Thoracic aorta (tissue), 2 donors: ENCODE measurements around the gene RAB36. TPM values are rescaled to one million over a fixed set of nuclear protein-coding genes. Genes with fewer than 3 reads are reported as not detected.

Experiments
- ATAC-seq: fragments of 150-250 bp; one replicate; pipeline ENCODE4 v1.8.0; 2017; ENCODE audit warnings: low read depth; ENCODE audit not compliant: insufficient number of reproducible peaks, low FRiP score
- DNase-seq: peaks from one replicate; pipeline ENCODE4 v3.0.0-alpha.2; 2020; ENCODE audit warnings: low spot score
- H3K27ac ChIP-seq, 2 donors: fragments of 200-600 bp; sonication (generic); 1 replicate in 1 of 2; 2 replicates in 1 of 2; pipeline ENCODE4 v1.5.1; 2016; ENCODE audit warnings: mild to moderate bottlenecking in 2 of 2, moderate library complexity in 2 of 2
- H3K27me3 ChIP-seq: fragments of 200-600 bp; sonication (generic); replicated peaks from 2 replicates; pipeline ENCODE4 v1.6.0; 2016; ENCODE audit warnings: mild to moderate bottlenecking; ENCODE audit not compliant: insufficient read depth
- H3K36me3 ChIP-seq: fragments of 200-600 bp; sonication (generic); one replicate; pipeline ENCODE4 v1.5.1; 2016
- H3K4me1 ChIP-seq, 2 donors: fragments of 200-600 bp; sonication (generic); 1 replicate in 1 of 2; 2 replicates in 1 of 2; pipeline versions ENCODE4 v1.5.1 to v1.6.0; 2016; ENCODE audit warnings: low read depth in 2 of 2, mild to moderate bottlenecking in 1 of 2; ENCODE audit not compliant: control insufficient read depth in 1 of 2
- H3K4me3 ChIP-seq: fragments of 200-600 bp; sonication (generic); 2 replicates; pipeline ENCODE4 v1.5.1; 2016; ENCODE audit warnings: mild to moderate bottlenecking
- H3K9me3 ChIP-seq: fragments of 200-600 bp; sonication (generic); 2 replicates; pipeline ENCODE4 v1.5.1; 2016
- total RNA-seq, 2 donors: library from RNA; depleted of rRNA; stranded (reverse); fragments of >200 nt; gene quantifications; one replicate each; pipeline versions ENCODE4 v1.1.0 to v1.2.3, GENCODE V29; 2016
- TF ChIP-seq, protein P1 (sequence below): fragments of 200-600 bp; sonication (generic); IDR thresholded peaks from one replicate; pipeline ENCODE4 v1.5.1; 2019; ENCODE audit warnings: antibody characterized with exemption

Gene RAB36
- total RNA-seq, 2 donors from 2014 or later = 3.5 to 4.5 TPM

DNA sequence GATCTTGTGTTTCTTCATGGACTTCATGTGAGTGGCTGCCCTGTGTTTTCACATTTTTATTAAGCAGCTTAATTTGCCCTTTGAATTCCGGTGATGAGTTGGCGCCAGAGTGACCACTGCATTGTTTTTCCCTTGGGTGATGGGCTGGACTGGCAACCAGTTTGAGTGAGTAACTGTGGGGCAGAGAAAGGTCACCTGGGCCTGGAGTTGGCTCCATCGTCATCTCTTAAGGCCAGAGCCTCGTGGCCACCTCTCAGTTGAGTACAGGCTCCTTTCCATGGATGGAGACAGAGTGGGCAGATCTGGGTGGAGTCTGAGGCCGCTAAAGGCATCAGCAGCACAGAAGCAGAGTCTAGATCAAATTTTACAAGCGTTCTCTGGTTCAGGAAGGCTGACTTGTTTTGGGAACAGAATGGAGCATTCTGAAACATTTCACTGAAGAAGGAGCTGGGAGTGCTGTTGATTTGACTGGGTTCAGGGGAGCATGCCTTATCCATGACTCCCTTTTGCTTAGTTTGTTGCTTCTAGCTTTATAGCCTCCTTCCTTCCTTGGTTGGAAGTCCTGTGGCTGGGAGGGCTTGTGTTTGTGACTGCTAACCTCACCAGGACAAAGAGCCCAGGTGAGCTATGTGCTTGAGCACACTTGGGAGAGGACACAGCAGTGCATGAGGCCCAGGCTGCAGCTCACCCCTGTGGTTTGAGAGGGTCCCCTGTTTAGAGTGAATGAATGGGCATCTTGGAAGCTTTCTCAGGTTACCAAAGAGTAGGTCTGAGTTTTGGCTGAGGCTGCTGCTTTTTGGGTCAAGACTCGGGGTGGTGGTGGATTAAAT, 42.8 kb downstream of the RAB36 start:
- H3K4me3 ChIP-seq = no peak overlapping the region
- peak overlapping the region in 1 of 2 donors; percentile 47 for H3K27ac ChIP-seq
- DNase-seq = no peak
- peaks cover 26 to 55% of the 10 kb centered on the region in 2 donors for H3K4me1 ChIP-seq
- no peaks in the 10 kb centered on the region for H3K9me3 ChIP-seq
- H3K27me3 ChIP-seq = no peaks in the 10 kb centered on the region
- no peak for ATAC-seq
- TF ChIP-seq, protein P1, sequence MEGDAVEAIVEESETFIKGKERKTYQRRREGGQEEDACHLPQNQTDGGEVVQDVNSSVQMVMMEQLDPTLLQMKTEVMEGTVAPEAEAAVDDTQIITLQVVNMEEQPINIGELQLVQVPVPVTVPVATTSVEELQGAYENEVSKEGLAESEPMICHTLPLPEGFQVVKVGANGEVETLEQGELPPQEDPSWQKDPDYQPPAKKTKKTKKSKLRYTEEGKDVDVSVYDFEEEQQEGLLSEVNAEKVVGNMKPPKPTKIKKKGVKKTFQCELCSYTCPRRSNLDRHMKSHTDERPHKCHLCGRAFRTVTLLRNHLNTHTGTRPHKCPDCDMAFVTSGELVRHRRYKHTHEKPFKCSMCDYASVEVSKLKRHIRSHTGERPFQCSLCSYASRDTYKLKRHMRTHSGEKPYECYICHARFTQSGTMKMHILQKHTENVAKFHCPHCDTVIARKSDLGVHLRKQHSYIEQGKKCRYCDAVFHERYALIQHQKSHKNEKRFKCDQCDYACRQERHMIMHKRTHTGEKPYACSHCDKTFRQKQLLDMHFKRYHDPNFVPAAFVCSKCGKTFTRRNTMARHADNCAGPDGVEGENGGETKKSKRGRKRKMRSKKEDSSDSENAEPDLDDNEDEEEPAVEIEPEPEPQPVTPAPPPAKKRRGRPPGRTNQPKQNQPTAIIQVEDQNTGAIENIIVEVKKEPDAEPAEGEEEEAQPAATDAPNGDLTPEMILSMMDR = no peak
- peaks cover 12% of the 10 kb centered on the region for H3K36me3 ChIP-seq

DNA sequence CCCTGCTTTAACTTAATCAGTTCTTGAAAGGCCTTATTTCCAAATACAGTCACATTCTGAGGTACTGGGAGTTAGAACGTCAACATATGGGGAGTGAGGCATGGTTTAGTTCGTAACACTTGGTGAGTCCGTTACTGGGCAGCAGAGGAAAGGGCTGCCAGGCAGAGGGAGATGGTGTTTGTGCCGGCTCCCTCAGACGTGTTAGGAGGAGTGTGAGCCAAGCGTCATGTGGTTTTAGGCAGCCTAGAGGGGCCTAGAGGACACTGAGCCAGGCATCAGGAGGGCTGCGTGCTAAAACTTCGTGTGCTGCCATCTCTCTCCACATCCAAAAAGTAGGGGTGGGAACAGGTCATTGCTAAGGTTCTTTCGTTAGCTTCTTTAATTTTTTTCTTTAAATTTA, 45.2 kb downstream of the RAB36 start:
- ATAC-seq (no peak), DNase-seq (no peak)
- H3K27ac ChIP-seq = no peak overlapping the region
- peaks cover 24 to 53% of the 10 kb centered on the region in 2 donors for H3K4me1 ChIP-seq
- H3K36me3 ChIP-seq = peaks cover 12% of the 10 kb centered on the region
- no peaks in the 10 kb centered on the region for H3K27me3 ChIP-seq
- no peak overlapping the region for H3K4me3 ChIP-seq
- no peaks in the 10 kb centered on the region for H3K9me3 ChIP-seq
- TF ChIP-seq, protein P1 = no peak

DNA sequence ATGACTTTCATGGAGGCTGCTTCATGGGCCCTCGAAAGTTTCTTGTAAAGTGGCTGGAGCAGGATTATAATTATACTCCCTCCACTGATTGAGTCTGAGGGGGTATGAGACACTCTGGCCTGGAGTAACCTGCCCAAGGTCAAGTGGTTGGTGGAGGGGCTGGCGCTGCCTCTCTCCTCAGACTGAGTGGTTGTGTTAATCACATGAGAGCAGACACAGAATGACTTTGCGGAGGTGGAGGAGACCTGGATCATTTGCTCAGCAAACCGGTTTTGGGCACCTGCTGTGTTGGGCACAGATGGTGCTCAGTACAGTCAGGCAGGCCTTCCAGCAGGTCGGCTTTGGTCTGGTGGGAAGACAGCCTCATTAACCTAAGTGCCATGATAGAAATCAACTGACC, 46.9 kb downstream of the RAB36 start:
- Histone ChIP-seq H3K27ac (no peak overlapping the region), H3K4me3 (no peak overlapping the region), H3K36me3 (peaks cover 12% of the 10 kb centered on the region), H3K27me3 (no peaks in the 10 kb centered on the region), H3K4me1 (peaks cover 21 to 44% of the 10 kb centered on the region in 2 donors), H3K9me3 (no peaks in the 10 kb centered on the region)
- no peak for ATAC-seq
- TF ChIP-seq, protein P1 = no peak
- no peak for DNase-seq

- DNase-seq (no peak), ATAC-seq (no peak)
- Histone ChIP-seq H3K27me3 (no peaks in the 10 kb centered on the region), H3K27ac (no peak overlapping the region), H3K4me3 (no peak overlapping the region), H3K9me3 (no peaks in the 10 kb centered on the region), H3K36me3 (peaks cover 12% of the 10 kb centered on the region), H3K4me1 (peaks cover 18 to 44% of the 10 kb centered on the region in 2 donors)
- TF ChIP-seq, protein P1 = no peak
Measured at GRCh38 chr22:23192558-23192957, 47.3 kb downstream of the RAB36 start.

DNA sequence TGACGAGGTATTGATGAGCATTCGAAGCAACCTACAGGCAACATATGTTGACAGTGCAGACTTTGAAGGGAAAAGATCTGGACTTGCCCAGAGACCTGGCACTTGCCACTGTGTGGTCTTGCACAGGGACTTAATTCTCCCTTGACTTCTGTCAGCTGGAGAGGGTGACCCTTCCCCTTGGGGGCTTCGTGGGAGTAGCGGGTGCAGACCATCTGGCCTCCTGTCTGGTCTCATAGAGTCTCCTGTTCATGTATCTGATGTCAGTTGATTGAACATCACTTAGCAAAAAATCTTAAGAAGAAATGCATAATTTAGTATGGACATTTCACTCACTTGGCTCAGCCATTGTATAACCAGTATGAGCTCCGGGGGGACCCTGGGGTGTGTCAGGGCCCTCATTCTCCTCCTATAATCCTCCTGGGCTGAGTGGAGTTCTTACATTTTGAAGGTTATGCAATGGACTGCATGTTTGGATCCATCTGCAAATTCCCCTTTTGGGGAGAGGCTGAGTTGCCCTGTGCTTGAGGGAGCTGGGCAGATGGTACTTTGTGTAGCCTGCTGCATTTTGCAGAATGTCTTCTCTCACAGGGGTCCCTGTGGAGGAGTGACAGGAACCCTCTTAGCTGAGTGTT, 48.0 kb downstream of the RAB36 start:
- Histone ChIP-seq H3K4me1 (peaks cover 12 to 39% of the 10 kb centered on the region in 2 donors), H3K36me3 (peaks cover 12% of the 10 kb centered on the region), H3K27ac (peak overlapping the region in 1 of 2 donors; percentile 58), H3K4me3 (no peak overlapping the region), H3K27me3 (no peaks in the 10 kb centered on the region), H3K9me3 (no peaks in the 10 kb centered on the region)
- no peak for DNase-seq
- TF ChIP-seq, protein P1 = no peak
- ATAC-seq = no peak
